ENCODE results near the gene HPS3.
"Not testable (repeated sequence)": the region's sequence is repeated elsewhere in the genome, so short reads cannot be mapped to it uniquely, and the experiment has no call there.

HPS3 gene

DNA sequence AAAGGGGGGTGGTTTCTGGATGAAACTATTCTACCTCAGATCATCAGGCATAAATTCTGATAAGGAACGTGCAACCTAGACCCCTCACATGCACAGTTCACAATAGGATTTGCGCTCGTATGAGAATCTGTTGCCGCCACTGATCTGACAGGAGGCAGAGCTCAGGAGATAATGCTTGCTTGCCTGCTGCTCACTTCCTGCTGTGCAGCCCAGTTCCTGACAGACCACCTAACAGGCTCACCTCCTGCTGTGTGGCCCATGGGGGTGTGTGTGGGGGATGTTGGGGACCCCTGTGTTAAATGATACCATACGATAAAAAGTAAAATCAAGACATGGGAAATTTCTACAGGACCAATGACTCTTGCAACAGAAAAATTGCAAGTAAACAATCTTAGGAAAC is 68.2 kb downstream of the HPS3 start:
- no peak overlapping the region for H3K4me3 Mint-ChIP-seq
- no peaks in the 10 kb centered on the region for H3K36me3 Mint-ChIP-seq
- H3K4me1 Mint-ChIP-seq, result no peaks in the 10 kb centered on the region
- no peak overlapping the region for H3K27ac Mint-ChIP-seq
- no peak for DNase-seq (ENCODE audit: low spot score in 2 of 2)
- no peak for ATAC-seq
- no peaks in the 10 kb centered on the region for H3K9me3 Mint-ChIP-seq

DNA sequence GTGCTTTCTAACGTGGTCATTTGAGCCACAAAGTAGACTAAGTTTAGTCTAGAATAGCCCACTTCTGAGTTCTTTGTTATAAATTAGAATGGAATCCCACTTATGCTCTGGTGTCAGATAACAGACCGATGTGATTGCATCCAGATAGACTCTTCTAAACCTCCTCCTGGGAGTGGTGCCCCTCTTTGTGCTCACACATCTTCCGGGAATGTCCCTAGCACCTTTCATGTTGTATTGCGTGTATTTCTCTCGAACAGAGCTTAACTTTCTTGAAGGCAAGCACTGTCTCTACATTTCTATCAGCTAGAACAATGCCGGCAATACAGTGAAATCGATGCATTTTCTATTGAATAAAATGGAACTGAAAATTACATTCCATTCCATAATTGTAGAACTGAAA is 69.2 kb downstream of the HPS3 start:
- Mint-ChIP-seq H3K36me3 (no peaks in the 10 kb centered on the region), H3K4me1 (peaks cover 2% of the 10 kb centered on the region), H3K9me3 (no peaks in the 10 kb centered on the region), H3K4me3 (no peak overlapping the region), H3K27ac (no peak overlapping the region)
- ATAC-seq (no peak), DNase-seq (ENCODE audit: low spot score in 2 of 2) (no peak)

DNA sequence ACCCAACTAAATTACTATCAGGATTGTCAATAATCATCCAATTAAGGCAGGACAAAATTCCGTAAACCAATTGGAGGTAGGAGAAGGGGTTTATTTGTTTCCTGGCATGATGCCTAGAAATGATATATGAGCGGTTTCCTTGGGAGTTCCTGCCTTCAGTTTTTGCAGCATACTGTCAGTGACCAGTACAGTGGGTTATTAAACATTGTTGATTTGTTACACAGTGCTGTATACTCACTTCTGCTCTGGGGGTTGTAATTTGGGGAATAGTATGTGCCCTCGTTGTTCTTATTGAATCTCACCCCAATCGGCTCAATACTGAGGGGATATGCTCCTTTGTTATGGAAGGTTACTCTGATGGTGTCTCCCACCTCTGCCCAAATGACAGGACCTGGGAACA is 70.0 kb downstream of the HPS3 start:
- Mint-ChIP-seq H3K9me3 (no peaks in the 10 kb centered on the region), H3K4me1 (peaks cover 7% of the 10 kb centered on the region), H3K27ac (no peak overlapping the region), H3K36me3 (no peaks in the 10 kb centered on the region), H3K4me3 (no peak overlapping the region)
- ATAC-seq (no peak), DNase-seq (ENCODE audit: low spot score in 2 of 2) (no peak)

- DNase-seq (ENCODE audit: low spot score in 2 of 2), result no peak
Observed at GRCh38 chr3:149203758-149204157, 74.3 kb downstream of the HPS3 start.

DNA sequence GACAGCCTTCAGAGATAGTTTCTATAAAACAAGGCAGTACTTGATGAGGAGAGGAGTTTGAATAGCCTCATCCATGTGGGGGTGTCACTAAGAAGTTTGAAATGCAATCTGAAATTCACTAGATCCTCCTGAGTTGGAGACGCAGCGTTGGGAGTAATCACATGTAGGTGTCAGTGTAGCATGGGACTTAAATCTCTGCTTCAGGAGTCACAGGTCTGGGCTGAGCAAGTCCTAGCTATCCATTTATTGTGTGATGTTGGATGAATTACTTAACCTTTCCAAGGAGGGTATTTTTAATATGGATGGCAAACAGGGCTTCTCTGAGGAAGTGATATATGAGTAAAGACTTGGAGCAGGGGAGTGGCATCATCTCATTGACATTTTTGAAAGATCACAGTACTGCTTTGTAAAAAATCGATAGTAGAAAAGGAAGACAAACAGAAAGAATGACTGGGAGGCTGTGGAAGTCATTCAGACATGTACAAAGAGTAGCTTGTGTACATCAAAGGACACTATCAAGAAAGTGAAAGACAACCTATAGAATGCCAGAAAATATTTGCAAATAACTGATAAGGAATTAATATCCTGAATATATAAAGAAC is 75.1 kb downstream of the HPS3 start:
- Mint-ChIP-seq H3K27ac (no peak overlapping the region), H3K36me3 (no peaks in the 10 kb centered on the region), H3K4me3 (no peak overlapping the region), H3K4me1 (peaks cover 7% of the 10 kb centered on the region), H3K9me3 (no peaks in the 10 kb centered on the region)
- ATAC-seq (no peak), DNase-seq (ENCODE audit: low spot score in 2 of 2) (no peak)

More at GRCh38 chr3:149203758-149204157, 74.3 kb downstream of the HPS3 start:
- Mint-ChIP-seq H3K4me3 (no peak overlapping the region), H3K4me1 (peaks cover 7% of the 10 kb centered on the region), H3K27ac (no peak overlapping the region), H3K9me3 (no peaks in the 10 kb centered on the region), H3K36me3 (no peaks in the 10 kb centered on the region)
- peak; percentile 79 for ATAC-seq

DNA sequence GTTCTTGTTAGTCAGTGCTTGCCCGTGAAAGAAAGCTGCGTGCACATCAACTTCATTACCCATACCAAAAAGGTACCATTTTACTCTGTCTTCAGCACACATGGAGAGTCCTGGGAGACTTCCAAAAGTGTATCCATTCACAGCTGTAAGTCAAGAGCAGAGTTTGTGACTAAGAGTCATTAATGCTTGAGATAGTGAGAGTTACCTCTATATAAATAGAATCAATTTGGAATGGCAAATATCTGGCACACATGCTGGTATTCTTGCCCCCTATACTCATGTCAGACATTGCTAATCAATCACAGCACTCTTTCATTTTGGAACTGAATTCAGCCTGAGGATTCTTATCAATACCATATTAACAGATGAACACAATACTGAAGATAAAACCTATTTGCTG is 78.0 kb downstream of the HPS3 start:
- Mint-ChIP-seq H3K9me3 (no peaks in the 10 kb centered on the region), H3K4me1 (peaks cover 7% of the 10 kb centered on the region), H3K4me3 (no peak overlapping the region), H3K27ac (no peak overlapping the region), H3K36me3 (no peaks in the 10 kb centered on the region)
- ATAC-seq (no peak), DNase-seq (ENCODE audit: low spot score in 2 of 2) (no peak)

- no peaks in the 10 kb centered on the region for H3K9me3 Mint-ChIP-seq
- no peak overlapping the region for H3K27ac Mint-ChIP-seq
- DNase-seq (ENCODE audit: low spot score in 2 of 2), result no peak
- H3K4me1 Mint-ChIP-seq, result no peaks in the 10 kb centered on the region
- no peak for ATAC-seq
- H3K4me3 Mint-ChIP-seq, result no peak overlapping the region
- H3K36me3 Mint-ChIP-seq, result no peaks in the 10 kb centered on the region
Observed at GRCh38 chr3:149209431-149209830, 80.0 kb downstream of the HPS3 start.

- Mint-ChIP-seq H3K4me3 (no peak overlapping the region), H3K36me3 (no peaks in the 10 kb centered on the region), H3K9me3 (no peaks in the 10 kb centered on the region), H3K4me1 (no peaks in the 10 kb centered on the region), H3K27ac (no peak overlapping the region)
- ATAC-seq, result no peak
- no peak for DNase-seq (ENCODE audit: low spot score in 2 of 2)
Observed at GRCh38 chr3:149212386-149212785, 82.9 kb downstream of the HPS3 start.

DNA sequence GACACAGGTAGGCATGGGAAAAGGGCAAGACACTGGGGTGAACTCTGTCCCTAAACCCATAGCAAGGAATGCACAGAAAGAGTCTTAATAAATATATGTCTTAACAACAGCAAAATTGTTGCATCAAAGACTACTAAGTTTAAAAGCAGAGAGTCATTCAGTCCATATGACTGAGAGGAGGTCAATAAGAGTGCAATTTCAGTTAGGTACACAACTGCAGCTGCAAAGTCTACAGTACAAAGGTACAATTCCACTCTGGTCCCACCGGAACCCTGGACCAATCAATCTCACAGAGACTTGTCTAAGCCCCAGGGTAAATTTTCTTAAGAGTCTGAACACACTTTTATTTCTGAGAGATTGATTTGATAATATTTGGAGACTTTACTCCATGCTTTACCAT is 85.3 kb downstream of the HPS3 start:
- Mint-ChIP-seq H3K36me3 (no peaks in the 10 kb centered on the region), H3K4me1 (no peaks in the 10 kb centered on the region), H3K4me3 (no peak overlapping the region), H3K27ac (no peak overlapping the region), H3K9me3 (peaks cover 3% of the 10 kb centered on the region)
- DNase-seq (ENCODE audit: low spot score in 2 of 2) (no peak), ATAC-seq (no peak)

DNA sequence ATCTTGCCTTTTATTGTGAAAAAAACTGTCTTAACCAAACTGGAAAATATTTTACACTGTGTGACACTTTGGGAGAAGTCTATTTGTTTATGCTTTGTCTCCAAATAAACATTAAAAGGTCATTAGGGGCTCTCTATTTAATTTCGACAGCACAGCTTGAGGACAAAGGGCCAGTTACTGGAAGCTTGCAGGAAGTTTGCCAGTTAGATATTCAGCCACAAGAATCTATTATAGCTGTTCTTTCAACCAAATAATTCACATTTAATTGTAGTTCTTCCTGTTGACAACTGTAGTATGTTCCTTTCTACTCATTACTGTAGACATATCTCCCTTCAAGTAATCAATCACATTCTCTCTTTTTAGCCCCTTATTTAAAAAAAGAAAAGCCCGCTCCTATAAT is 86.1 kb downstream of the HPS3 start:
- H3K4me3 Mint-ChIP-seq, result no peak overlapping the region
- H3K9me3 Mint-ChIP-seq, result peaks cover 3% of the 10 kb centered on the region
- ATAC-seq (no peak), DNase-seq (ENCODE audit: low spot score in 2 of 2) (no peak)
- H3K36me3 Mint-ChIP-seq, result no peaks in the 10 kb centered on the region
- H3K27ac Mint-ChIP-seq, result no peak overlapping the region
- H3K4me1 Mint-ChIP-seq, result no peaks in the 10 kb centered on the region

GRCh38 chr3:149216193-149216869 is 86.9 kb downstream of the HPS3 start:
- Mint-ChIP-seq H3K9me3 (peaks cover 3% of the 10 kb centered on the region), H3K27ac (no peak overlapping the region), H3K36me3 (no peaks in the 10 kb centered on the region), H3K4me3 (no peak overlapping the region), H3K4me1 (no peaks in the 10 kb centered on the region)
- DNase-seq (ENCODE audit: low spot score in 2 of 2) (no peak), ATAC-seq (no peak)

DNA sequence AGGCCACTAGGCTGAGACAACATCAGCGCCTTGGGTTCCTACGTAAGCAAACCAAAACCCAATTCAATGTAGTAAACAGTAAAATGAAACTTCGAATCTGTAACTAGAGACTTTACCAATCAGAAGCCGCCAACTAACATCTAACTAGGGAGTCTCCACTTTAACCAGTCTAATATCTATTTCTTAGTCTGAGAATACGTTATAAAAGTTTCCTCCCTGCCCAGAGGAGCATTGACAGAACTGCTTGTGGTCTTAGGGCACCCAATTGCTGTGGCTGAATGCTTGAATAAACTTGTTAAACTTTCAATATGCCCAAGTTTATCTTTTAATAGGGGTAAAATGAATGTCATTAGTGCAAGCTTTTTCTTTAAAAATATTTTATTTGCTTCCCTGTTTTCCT is 87.9 kb downstream of the HPS3 start:
- no peaks in the 10 kb centered on the region for H3K36me3 Mint-ChIP-seq
- no peak for ATAC-seq
- H3K4me1 Mint-ChIP-seq, result no peaks in the 10 kb centered on the region
- H3K27ac Mint-ChIP-seq, result no peak overlapping the region
- peaks cover 3% of the 10 kb centered on the region for H3K9me3 Mint-ChIP-seq
- no peak overlapping the region for H3K4me3 Mint-ChIP-seq
- DNase-seq (ENCODE audit: low spot score in 2 of 2), result no peak

DNA sequence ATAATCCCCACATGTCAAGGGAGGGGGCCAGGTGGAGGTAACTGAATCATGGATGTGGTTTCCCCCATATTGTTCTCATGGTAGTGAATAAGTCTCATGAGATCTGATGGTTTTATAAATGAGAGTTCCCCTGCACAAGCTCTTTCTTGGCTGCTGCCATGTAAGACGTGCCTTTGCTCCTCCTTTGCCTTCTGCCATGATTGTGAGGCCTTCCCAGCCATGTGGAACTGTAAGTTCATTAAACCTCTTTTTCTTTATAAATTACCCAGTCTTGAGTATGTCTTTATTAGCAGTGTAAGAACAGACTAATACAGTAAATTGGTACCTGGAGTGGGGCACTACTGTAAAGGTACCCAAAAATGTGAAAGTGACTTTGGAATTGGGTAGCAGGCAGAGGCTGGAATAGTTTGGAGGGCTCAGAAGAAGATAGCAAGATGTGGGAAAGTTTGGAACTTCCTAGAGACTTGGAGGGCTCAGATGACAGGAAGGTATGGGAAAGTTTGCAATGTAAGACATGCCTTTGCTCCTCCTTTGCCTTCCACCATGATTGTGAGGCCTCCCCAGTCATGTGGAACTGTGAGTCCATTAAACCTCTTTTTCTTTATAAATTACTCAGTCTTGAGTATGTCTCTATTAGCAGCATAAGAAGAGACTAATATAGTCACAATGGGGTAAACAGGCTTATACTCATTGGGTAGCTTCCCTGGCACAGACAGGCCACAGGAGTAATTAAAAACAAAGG is 90.1 kb downstream of the HPS3 start:
- not testable (repeated sequence) for H3K4me1 Mint-ChIP-seq; H3K36me3 Mint-ChIP-seq; H3K9me3 Mint-ChIP-seq; ATAC-seq; H3K4me3 Mint-ChIP-seq; DNase-seq (ENCODE audit: low spot score in 2 of 2); H3K27ac Mint-ChIP-seq

GRCh38 chr3:149221783-149222517 is 92.5 kb downstream of the HPS3 start, which contains the start of gene CP:
TSS of gene CP (minus strand) at chr3:149221829. CDS start at chr3:149221792, 37 bp downstream.
- no peak for ATAC-seq
- DNase-seq (ENCODE audit: low spot score in 2 of 2), result no peak
- Mint-ChIP-seq H3K36me3 (no peaks in the 10 kb centered on the region), H3K4me1 (peaks cover 27% of the 10 kb centered on the region), H3K27ac (no peak within 1 kb of the TSS), H3K9me3 (peaks cover 3% of the 10 kb centered on the region), H3K4me3 (no peak within 1 kb of the TSS)

Measured in stimulated activated effector memory CD8-positive, alpha-beta T cell treated with anti-CD3 and anti-CD28 coated beads, Interleukin-12 subunit alpha, Interleukin-12 subunit beta, amount 100 ng/mL, for 72 hours (primary cell).